Right lobe of liver (tissue), 6 donors: ENCODE data around the gene PDK3. TPM values are rescaled to one million over a fixed set of nuclear protein-coding genes. Genes with fewer than 3 reads are reported as not detected.
A peak's percentile ranks its signal among the peaks of the same experiment; 100 is the strongest.

Experiments used
- ATAC-seq, 4 donors: fragments of 200-7000 bp; cut with Tn5 transposase; one replicate each; pipeline ENCODE4 v1.9.1; 2020; ENCODE audit warnings: mild to moderate bottlenecking in 4 of 4, moderate library complexity in 4 of 4
- DNase-seq, 3 donors: peaks; one replicate each; pipeline ENCODE4 v3.0.0-alpha.2; 2020
- H3K27ac ChIP-seq, 3 donors: fragments of 200-600 bp; one replicate each; pipeline ENCODE4 v1.8.0; 2022
- H3K27me3 ChIP-seq, 2 donors: fragments of 200-600 bp; one replicate each; pipeline ENCODE4 v1.8.0; 2022
- H3K36me3 ChIP-seq, 4 donors: fragments of 200-600 bp; sonication (generic) in 1 of 4; one replicate each; pipeline versions ENCODE4 v1.5.1 to v1.8.0; 2017 to 2022; ENCODE audit warnings: control low read depth in 1 of 4
- H3K4me1 ChIP-seq, 4 donors: fragments of 200-600 bp; sonication (generic) in 1 of 4; one replicate each; pipeline versions ENCODE4 v1.5.1 to v1.8.0; 2017 to 2022; ENCODE audit warnings: control low read depth in 1 of 4
- H3K4me3 ChIP-seq, 3 donors: fragments of 200-600 bp; one replicate each; pipeline ENCODE4 v1.8.0; 2022
- H3K9me3 ChIP-seq, 4 donors: fragments of 200-600 bp; sonication (generic) in 1 of 4; one replicate each; pipeline versions ENCODE4 v1.5.1 to v1.8.0; 2017 to 2022; ENCODE audit warnings: control low read depth in 1 of 4
- POLR2A ChIP-seq: fragments of 450-650 bp; IDR thresholded peaks from one replicate; pipeline ENCODE4 v1.6.1; 2017; ENCODE audit warnings: antibody characterized with exemption, mild to moderate bottlenecking
- WGBS: methylation state at CpG from one replicate; pipeline ENCODE4 v1.1.6; 2018; ENCODE audit warnings: low coverage, low lambda C conversion rate; ENCODE audit not compliant: insufficient coverage; ENCODE audit errors: missing lambda C conversion rate; 5-methylcytosine and 5-hydroxymethylcytosine counted together
- intact Hi-C, 2 donors: fragments of 100-400 bp; cut with DNase I; formaldehyde crosslinking; loops; one replicate each; pipeline versions ENCODE4 v1.11.2 to v1.14.1; 2022
- total RNA-seq, 6 experiments: library from RNA; depleted of rRNA in 2 of 6; stranded (reverse); fragments of >200 nt in 2 of 6; fragmentation: NEBNext Ultra II Directional in 3 of 6; extraction: Animal tissue kit (Norgen Biotek cat#: 25700) in 3 of 6; gene quantifications; one replicate each; pipeline versions ENCODE4 v1.1.0 to v1.2.4, GENCODE V29; 2016 to 2023
- TF ChIP-seq, protein P1 (sequence below), 4 donors: fragments of 200-600 bp in 3 of 4; fragments of 450-650 bp in 1 of 4; IDR thresholded peaks; one replicate each; pipeline versions ENCODE4 v1.5.1 to v1.8.0; 2016 to 2022; ENCODE audit warnings: antibody characterized with exemption in 4 of 4, mild to moderate bottlenecking in 2 of 4
- donor health status: DM: no; HTN: yes; CAD: no.
- donor health status: DM: no; HTN: no; CAD: no.
- donor health status: DM: no; HTN: no; CAD: no.
- donor health status: DM: no; HTN: yes; CAD: no.
- donor health status: DM: no; HTN: yes; CAD: no.

Gene PDK3
- total RNA-seq, 6 experiments from 2014 or later: 8.6 to 17.5 (median 11.3) TPM

- Histone ChIP-seq H3K4me3 (no peak overlapping the region), H3K27me3 (no peaks in the 10 kb centered on the region), H3K36me3 (no peaks in the 10 kb centered on the region), H3K4me1 (peaks cover 0 to 4% (median 0%) of the 10 kb centered on the region in 4 donors), H3K27ac (no peak overlapping the region), H3K9me3 (no peaks in the 10 kb centered on the region)
- no peak for DNase-seq
- intact Hi-C loops: no loop called here
- ATAC-seq: no peak
- 57% methylated on average over 2 of the region's 2 CpGs for WGBS
- TF ChIP-seq POLR2A: no peak
- TF ChIP-seq, protein P1, sequence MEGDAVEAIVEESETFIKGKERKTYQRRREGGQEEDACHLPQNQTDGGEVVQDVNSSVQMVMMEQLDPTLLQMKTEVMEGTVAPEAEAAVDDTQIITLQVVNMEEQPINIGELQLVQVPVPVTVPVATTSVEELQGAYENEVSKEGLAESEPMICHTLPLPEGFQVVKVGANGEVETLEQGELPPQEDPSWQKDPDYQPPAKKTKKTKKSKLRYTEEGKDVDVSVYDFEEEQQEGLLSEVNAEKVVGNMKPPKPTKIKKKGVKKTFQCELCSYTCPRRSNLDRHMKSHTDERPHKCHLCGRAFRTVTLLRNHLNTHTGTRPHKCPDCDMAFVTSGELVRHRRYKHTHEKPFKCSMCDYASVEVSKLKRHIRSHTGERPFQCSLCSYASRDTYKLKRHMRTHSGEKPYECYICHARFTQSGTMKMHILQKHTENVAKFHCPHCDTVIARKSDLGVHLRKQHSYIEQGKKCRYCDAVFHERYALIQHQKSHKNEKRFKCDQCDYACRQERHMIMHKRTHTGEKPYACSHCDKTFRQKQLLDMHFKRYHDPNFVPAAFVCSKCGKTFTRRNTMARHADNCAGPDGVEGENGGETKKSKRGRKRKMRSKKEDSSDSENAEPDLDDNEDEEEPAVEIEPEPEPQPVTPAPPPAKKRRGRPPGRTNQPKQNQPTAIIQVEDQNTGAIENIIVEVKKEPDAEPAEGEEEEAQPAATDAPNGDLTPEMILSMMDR (IDR thresholded peaks at IDR 0.05): no peak
Measured at GRCh38 chrX:24425806-24426205, 39.3 kb upstream of the PDK3 start.

DNA sequence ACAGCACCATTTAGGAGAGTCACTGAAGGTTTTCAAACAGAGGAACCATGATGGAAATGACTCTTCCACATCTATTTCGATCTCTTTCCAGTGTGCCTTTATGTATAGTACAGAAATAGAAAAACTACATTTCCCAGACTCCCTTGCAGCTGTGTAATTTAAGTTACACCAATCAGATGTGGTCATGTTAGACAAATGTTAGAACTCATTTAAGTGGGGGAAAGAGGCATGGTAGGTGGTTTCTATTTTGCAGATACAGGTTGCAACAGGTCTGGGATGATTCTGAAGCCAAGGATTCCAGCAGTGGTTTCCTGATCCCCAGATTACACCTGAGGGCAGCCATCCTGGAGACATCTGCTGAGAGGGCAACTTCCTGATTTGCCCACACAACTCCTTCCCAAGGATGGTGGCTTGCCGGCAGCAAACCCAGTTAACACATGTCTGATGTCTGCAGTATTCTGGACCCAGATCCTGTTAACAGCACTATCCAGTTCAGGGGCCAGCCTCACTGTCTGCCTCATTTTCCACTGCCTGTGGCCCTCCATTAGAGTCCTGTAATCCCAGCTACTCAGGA lies 38.7 kb upstream of the PDK3 start:
- no peak overlapping the region for H3K27ac ChIP-seq
- H3K4me1 ChIP-seq: peaks cover 0 to 4% (median 0%) of the 10 kb centered on the region in 4 donors
- H3K36me3 ChIP-seq: no peaks in the 10 kb centered on the region
- TF ChIP-seq, protein P1 (IDR thresholded peaks at IDR 0.05): no peak
- no peak for TF ChIP-seq POLR2A
- ATAC-seq (peak in 1 of 4 donors; percentile 19), DNase-seq (no peak)
- 46% methylated on average over 1 of the region's 2 CpGs for WGBS
- intact Hi-C loops: no loop called here
- H3K9me3 ChIP-seq: no peaks in the 10 kb centered on the region
- H3K4me3 ChIP-seq: no peak overlapping the region
- no peaks in the 10 kb centered on the region for H3K27me3 ChIP-seq

DNA sequence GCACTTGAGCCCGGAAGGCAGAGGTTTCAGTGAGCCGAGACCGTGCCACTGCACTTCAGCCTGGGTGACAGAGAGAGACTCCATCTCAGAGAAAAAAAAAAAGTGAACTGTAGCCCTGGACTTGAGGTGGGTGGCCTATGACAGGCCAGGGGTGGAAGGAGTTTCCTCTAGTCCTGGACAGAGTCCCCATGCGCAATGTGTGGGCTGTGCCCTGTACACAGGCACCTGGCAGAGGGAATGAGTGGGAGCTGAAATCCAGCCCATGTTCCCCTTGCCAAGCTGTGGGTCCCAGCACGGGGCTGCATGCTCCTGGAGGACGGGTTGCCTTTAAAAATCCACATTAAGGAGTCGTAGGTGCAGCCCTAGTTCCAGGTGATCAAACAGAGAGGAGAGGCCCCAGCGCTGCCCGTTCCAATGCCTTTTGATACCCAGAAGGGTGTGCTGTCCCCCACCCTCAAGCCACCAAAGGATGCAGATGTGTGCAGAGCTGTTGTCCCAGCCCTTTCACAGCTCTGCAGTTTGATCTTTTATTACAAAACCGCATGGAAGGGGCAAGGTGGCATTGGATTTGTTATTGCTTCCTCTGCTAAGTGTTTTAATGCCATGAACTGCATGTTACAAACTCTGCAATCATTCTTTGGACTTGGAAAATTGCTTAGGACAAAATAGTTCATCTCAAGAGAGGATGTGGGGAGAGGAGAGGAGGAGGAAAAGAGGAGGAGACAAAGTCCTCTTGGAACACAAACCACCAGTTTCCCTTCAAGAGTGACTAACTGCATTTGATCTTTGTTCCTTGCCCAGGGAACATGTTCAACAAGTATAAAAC lies 38.0 kb upstream of the PDK3 start:
- ATAC-seq (peak; percentile 54 to 86 (median 70)), DNase-seq (no peak)
- no peak overlapping the region for H3K27ac ChIP-seq
- no peaks in the 10 kb centered on the region for H3K9me3 ChIP-seq
- H3K27me3 ChIP-seq: no peaks in the 10 kb centered on the region
- intact Hi-C loops: no loop called here
- no peaks in the 10 kb centered on the region for H3K36me3 ChIP-seq
- WGBS: 40% methylated on average over 2 of the region's 10 CpGs
- H3K4me3 ChIP-seq: no peak overlapping the region
- TF ChIP-seq, protein P1 (IDR thresholded peaks at IDR 0.05): no peak
- no peak for TF ChIP-seq POLR2A
- peaks cover 0 to 4% (median 0%) of the 10 kb centered on the region in 4 donors for H3K4me1 ChIP-seq

DNA sequence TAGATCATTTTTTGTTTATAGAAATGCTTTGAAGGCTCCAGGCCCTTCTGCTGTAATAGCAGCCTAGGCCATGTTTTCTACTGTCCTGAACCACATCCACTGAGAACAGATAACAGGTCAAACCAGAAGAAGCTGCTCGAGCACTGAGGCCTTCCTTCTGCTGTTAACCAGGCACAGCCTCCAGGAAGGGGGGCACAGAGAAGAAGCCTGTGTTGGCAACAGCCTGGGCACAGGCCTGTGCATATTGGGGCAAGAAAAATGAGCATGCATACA lies 37.4 kb upstream of the PDK3 start:
- Histone ChIP-seq H3K27ac (peak overlapping the region in 2 of 3 donors; percentile 14 to 41), H3K4me1 (peaks cover 0 to 4% (median 0%) of the 10 kb centered on the region in 4 donors)

More for the DNA sequence above, 37.4 kb upstream of the PDK3 start:
- H3K9me3 ChIP-seq: no peaks in the 10 kb centered on the region
- H3K27me3 ChIP-seq: no peaks in the 10 kb centered on the region
- TF ChIP-seq POLR2A: no peak
- TF ChIP-seq, protein P1 (IDR thresholded peaks at IDR 0.05): no peak
- ATAC-seq (no peak), DNase-seq (no peak)
- 23% methylated on average over 1 of the region's 1 CpG for WGBS
- intact Hi-C loops: no loop called here
- no peaks in the 10 kb centered on the region for H3K36me3 ChIP-seq
- no peak overlapping the region for H3K4me3 ChIP-seq
